Body of pancreas (tissue), 4 donors: ENCODE measurements around the gene RTL1. TPM values are rescaled to one million over a fixed set of nuclear protein-coding genes. Genes with fewer than 3 reads are reported as not detected.

Source experiments
- ATAC-seq: fragments of 150-250 bp; one replicate; pipeline ENCODE4 v1.9.1; 2016
- DNase-seq, 4 donors: peaks; one replicate each; pipeline ENCODE4 v3.0.0-alpha.2; 2019
- H3K27ac ChIP-seq, 4 donors: fragments of 200-600 bp; sonication (generic); 1 replicate in 3 of 4; 2 replicates in 1 of 4; pipeline versions ENCODE4 v1.5.1 to v1.6.1; 2016 to 2019; ENCODE audit warnings: mild to moderate bottlenecking in 1 of 4, mixed read lengths in 1 of 4, moderate library complexity in 1 of 4
- H3K27me3 ChIP-seq, 2 donors: fragments of 200-600 bp; sonication (generic); one replicate each; pipeline ENCODE4 v1.6.0; 2016; ENCODE audit warnings: mild to moderate bottlenecking in 1 of 2
- H3K36me3 ChIP-seq, 2 donors: fragments of 200-600 bp; sonication (generic); replicated peaks in 1 of 2; 2 replicates each; pipeline ENCODE4 v1.5.1; 2016; ENCODE audit warnings: low read depth in 2 of 2; ENCODE audit not compliant: insufficient read depth in 1 of 2
- H3K4me1 ChIP-seq: fragments of 200-600 bp; sonication (generic); one replicate; pipeline ENCODE4 v1.6.0; 2016
- H3K4me3 ChIP-seq, 2 donors: fragments of 200-600 bp; sonication (generic); 1 replicate in 1 of 2; 2 replicates in 1 of 2; pipeline ENCODE4 v1.5.1; 2016 to 2019
- H3K9me3 ChIP-seq, 3 donors: fragments of 200-600 bp; sonication (generic); 1 replicate in 2 of 3; 2 replicates in 1 of 3; pipeline ENCODE4 v1.5.1; 2016
- CTCF ChIP-seq, 7 experiments: fragments of 450-650 bp in 4 of 7; fragments of 200-600 bp in 3 of 7; sonication (generic) in 3 of 7; IDR thresholded peaks; one replicate each; pipeline ENCODE4 v1.5.1; 2016 to 2019; ENCODE audit warnings: antibody characterized with exemption in 7 of 7
- POLR2A ChIP-seq, 3 donors: fragments of 450-650 bp; IDR thresholded peaks; one replicate each; pipeline ENCODE4 v1.6.1; 2016; ENCODE audit warnings: antibody characterized with exemption in 3 of 3, mild to moderate bottlenecking in 2 of 3
- WGBS, 2 donors: methylation state at CpG; one replicate each; pipeline ENCODE4 v1.1.5; 2017; 5-methylcytosine and 5-hydroxymethylcytosine counted together
- intact Hi-C: fragments of 100-400 bp; cut with DNase I; formaldehyde crosslinking; loops from one replicate; pipeline ENCODE4 v1.15.1; 2023
- total RNA-seq, 2 donors: library from RNA; depleted of rRNA; stranded (reverse); fragments of >200 nt; gene quantifications; one replicate each; pipeline ENCODE4 v1.1.0, GENCODE V29; 2016

RTL1 gene
- total RNA-seq, 2 donors from 2014 or later, result 0.26 TPM; not detected in 1

- intact Hi-C loops, result no loop called here
- H3K36me3 ChIP-seq, result no peaks in the 10 kb centered on the region
- no peak for DNase-seq
- H3K4me3 ChIP-seq, result no peak overlapping the region
- TF ChIP-seq POLR2A (IDR thresholded peaks at IDR 0.05) (no peak), CTCF (IDR thresholded peaks at IDR 0.05) (no peak)
- H3K4me1 ChIP-seq, result no peaks in the 10 kb centered on the region
- no peak for ATAC-seq
- WGBS, 2 donors, result 63 to 75% methylated on average over 3 of the region's 3 CpGs
- H3K9me3 ChIP-seq, result no peaks in the 10 kb centered on the region
- H3K27me3 ChIP-seq, result no peaks in the 10 kb centered on the region
- H3K27ac ChIP-seq, result no peak overlapping the region
Observed at GRCh38 chr14:100914597-100915021, 11.1 kb upstream of the RTL1 start.

- 64 to 70% methylated on average over 8 of the region's 8 CpGs for WGBS, 2 donors
- H3K27me3 ChIP-seq, result no peaks in the 10 kb centered on the region
- no peak overlapping the region for H3K4me3 ChIP-seq
- no peaks in the 10 kb centered on the region for H3K9me3 ChIP-seq
- no peak for ATAC-seq
- H3K4me1 ChIP-seq, result no peaks in the 10 kb centered on the region
- H3K27ac ChIP-seq, result no peak overlapping the region
- no peak for TF ChIP-seq CTCF (IDR thresholded peaks at IDR 0.05)
- TF ChIP-seq POLR2A (IDR thresholded peaks at IDR 0.05), result no peak
- no peak for DNase-seq
- intact Hi-C loops, result no loop called here
- H3K36me3 ChIP-seq, result no peaks in the 10 kb centered on the region
Observed at GRCh38 chr14:100911665-100912316, 8.3 kb upstream of the RTL1 start.

- TF ChIP-seq POLR2A (IDR thresholded peaks at IDR 0.05) (no peak), CTCF (IDR thresholded peaks at IDR 0.05) (no peak)
- no peak for ATAC-seq
- intact Hi-C loops, result no loop called here
- WGBS, 2 donors, result 83 to 85% methylated on average over 19 to 21 of the region's 21 CpGs
- Histone ChIP-seq H3K4me1 (no peaks in the 10 kb centered on the region), H3K9me3 (no peaks in the 10 kb centered on the region), H3K27me3 (no peaks in the 10 kb centered on the region), H3K27ac (no peak overlapping the region), H3K36me3 (no peaks in the 10 kb centered on the region), H3K4me3 (no peak overlapping the region)
- DNase-seq, result no peak
Observed at GRCh38 chr14:100910888-100911664, 7.6 kb upstream of the RTL1 start.

GRCh38 chr14:100909439-100909838 is 5.9 kb upstream of the RTL1 start:
- DNase-seq (no peak), ATAC-seq (no peak)
- H3K4me3 ChIP-seq, result no peak overlapping the region
- no peaks in the 10 kb centered on the region for H3K36me3 ChIP-seq
- intact Hi-C loops, result no loop called here
- no peaks in the 10 kb centered on the region for H3K4me1 ChIP-seq
- no peak overlapping the region for H3K27ac ChIP-seq
- WGBS, 2 donors, result 71 to 79% methylated on average over 9 of the region's 9 CpGs
- no peaks in the 10 kb centered on the region for H3K9me3 ChIP-seq
- no peak for TF ChIP-seq POLR2A (IDR thresholded peaks at IDR 0.05)
- no peak for TF ChIP-seq CTCF (IDR thresholded peaks at IDR 0.05)
- H3K27me3 ChIP-seq, result no peaks in the 10 kb centered on the region
